HCT116 (cell line): Measurements from ENCODE around the gene KBTBD8. TPM values are rescaled to one million over a fixed set of nuclear protein-coding genes. Genes with fewer than 3 reads are reported as not detected.

Source experiments
- ATAC-seq: fragments of 200-7000 bp; cut with Tn5 transposase; 2 replicates; pipeline ENCODE4 v1.9.1; 2020; ENCODE audit warnings: mild to moderate bottlenecking, moderate library complexity
- BruUV-seq: library from RNA; stranded (reverse); fragments of 400-500 nt; replicated peaks from 2 replicates; lab custom pipeline; 2021; lab: Mats Ljungman, UMichigan
- CTCF ChIA-PET: fragments of 300-600 bp; sonication (Branson Sonifier 250); formaldehyde crosslinking; loops from one replicate; lab custom pipeline; 2021; ENCODE audit warnings: antibody characterized with exemption; lab: Charles Lee
- POLR2A ChIA-PET: fragments of 300-600, 350-600 bp; sonication (Branson Sonifier 250); formaldehyde crosslinking; loops from one replicate; lab custom pipeline; 2021; ENCODE audit warnings: antibody characterized with exemption; lab: Charles Lee
- RAD21 ChIA-PET, 2 experiments: fragments of 300-600 bp; sonication (Branson Sonifier 250); formaldehyde crosslinking; loops; one replicate each; lab custom pipeline; 2023; ENCODE audit warnings: low total read pairs in 2 of 2; ENCODE audit not compliant: uncharacterized antibody in 2 of 2, unreplicated experiment in 2 of 2, low non-redundant PET in 1 of 2; lab: Charles Lee
- DNase-seq: peaks from one replicate; pipeline ENCODE4 v3.0.0-alpha.2; 2010; ENCODE audit warnings: low read depth, low spot score
- H2AFZ ChIP-seq: fragments of 200-600 bp; shearing (Covaris generic), sonication (generic); 2 replicates; pipeline ENCODE4 v1.6.1; 2017; ENCODE audit warnings: low read depth, mixed run types, mixed read lengths, antibody characterized with exemption, low read length; ENCODE audit not compliant: poor library complexity, severe bottlenecking
- H3K27ac ChIP-seq: 2 replicates; pipeline ENCODE4 v1.5.1; 2012; ENCODE audit warnings: low read depth, low read length
- H3K27me3 ChIP-seq: fragments of 200-600 bp; sonication (generic); 2 replicates; pipeline ENCODE4 v1.6.1; 2016; ENCODE audit warnings: mixed run types, low read length, mixed read lengths; ENCODE audit not compliant: insufficient read depth
- H3K36me3 ChIP-seq, 2 experiments: fragments of 200-500 bp in 1 of 2; fragments of 200-600 bp in 1 of 2; sonication (Bioruptor generic) in 1 of 2; sonication (generic) in 1 of 2; 2 replicates each; pipeline versions ENCODE4 v1.5.1 to v1.6.1; 2014 to 2016; ENCODE audit warnings: low read length in 2 of 2, inconsistent platforms in 1 of 2, mixed read lengths in 1 of 2, mixed run types in 1 of 2; ENCODE audit not compliant: insufficient read depth in 2 of 2, control insufficient read depth in 1 of 2
- H3K4me1 ChIP-seq, 2 experiments: fragments of 200-600 bp in 1 of 2; sonication (generic) in 1 of 2; 2 replicates each; pipeline versions ENCODE4 v1.5.1 to v1.6.1; 2012 to 2017; ENCODE audit warnings: low read length in 2 of 2, inconsistent platforms in 1 of 2, mild to moderate bottlenecking in 1 of 2, mixed read lengths in 1 of 2, mixed run types in 1 of 2, moderate library complexity in 1 of 2; ENCODE audit not compliant: insufficient read depth in 2 of 2, control insufficient read depth in 1 of 2
- H3K4me2 ChIP-seq: fragments of 200-600 bp; sonication (generic); 2 replicates; pipeline ENCODE4 v1.6.1; 2017; ENCODE audit warnings: mixed run types, low read length, mixed read lengths
- H3K4me3 ChIP-seq, 2 experiments: fragments of 200-600 bp in 1 of 2; sonication (generic) in 1 of 2; replicated peaks in 1 of 2; 2 replicates each; pipeline ENCODE4 v1.5.1; 2011 to 2016; ENCODE audit warnings: low read length in 2 of 2, control low read depth in 1 of 2, low read depth in 1 of 2, mild to moderate bottlenecking in 1 of 2, mixed read lengths in 1 of 2, mixed run types in 1 of 2
- H3K79me2 ChIP-seq: fragments of 200-600 bp; sonication (generic); 2 replicates; pipeline ENCODE4 v1.6.1; 2017; ENCODE audit warnings: mild to moderate bottlenecking, mixed run types, low read length, moderate library complexity, mixed read lengths; ENCODE audit not compliant: insufficient read depth
- H3K9ac ChIP-seq: fragments of 200-600 bp; sonication (generic); 2 replicates; pipeline ENCODE4 v1.6.1; 2016; ENCODE audit warnings: low read length, mixed read lengths
- H3K9me2 ChIP-seq: fragments of 200-600 bp; sonication (generic), shearing (Covaris generic); 2 replicates; pipeline ENCODE4 v1.6.1; 2017; ENCODE audit warnings: mixed run types, mild to moderate bottlenecking, moderate library complexity; ENCODE audit not compliant: insufficient read depth
- H3K9me3 ChIP-seq, 2 experiments: fragments of 200-500 bp in 1 of 2; fragments of 200-600 bp in 1 of 2; sonication (Bioruptor generic) in 1 of 2; sonication (generic) in 1 of 2; 2 replicates each; pipeline ENCODE4 v1.6.1; 2014 to 2017; ENCODE audit warnings: low read length in 2 of 2, mixed read lengths in 2 of 2, inconsistent platforms in 1 of 2, low read depth in 1 of 2, mild to moderate bottlenecking in 1 of 2, mixed run types in 1 of 2, moderate library complexity in 1 of 2; ENCODE audit not compliant: control insufficient read depth in 1 of 2, insufficient read depth in 1 of 2
- H4K20me1 ChIP-seq: fragments of 200-600 bp; sonication (generic), shearing (Covaris generic); 2 replicates; pipeline ENCODE4 v1.6.1; 2017; ENCODE audit warnings: mixed run types, mild to moderate bottlenecking, moderate library complexity; ENCODE audit not compliant: insufficient read depth
- CTCF ChIP-seq, 3 experiments: fragments of 200-600 bp in 1 of 3; sonication (generic) in 1 of 3; IDR thresholded peaks in 2 of 3; conservative IDR thresholded peaks in 1 of 3; 2 replicates each; pipeline ENCODE4 v1.5.1; 2012 to 2017; ENCODE audit warnings: low read depth in 2 of 3, low read length in 2 of 3, antibody characterized with exemption in 1 of 3, borderline replicate concordance in 1 of 3, control low read depth in 1 of 3, mild to moderate bottlenecking in 1 of 3, mixed read lengths in 1 of 3, mixed run types in 1 of 3, moderate library complexity in 1 of 3; ENCODE audit not compliant: insufficient read depth in 1 of 3
- EZH2phosphoT487 ChIP-seq: fragments of 200-600 bp; IDR thresholded peaks from 2 replicates; pipeline ENCODE4 v1.6.1; 2018; ENCODE audit warnings: antibody characterized with exemption, borderline replicate concordance
- POLR2A ChIP-seq: IDR thresholded peaks from 2 replicates; pipeline ENCODE4 v1.7.0; 2011; ENCODE audit warnings: borderline replicate concordance; ENCODE audit not compliant: insufficient read depth, insufficient read length; ENCODE audit errors: extremely low read depth
- POLR2AphosphoS5 ChIP-seq: IDR thresholded peaks from 2 replicates; pipeline ENCODE4 v1.6.1; 2011; ENCODE audit warnings: mild to moderate bottlenecking, low read depth, low read length, moderate library complexity
- RAD21 ChIP-seq: IDR thresholded peaks from 2 replicates; pipeline ENCODE4 v1.6.1; 2012; ENCODE audit warnings: low read depth, mild to moderate bottlenecking
- SRF ChIP-seq: IDR thresholded peaks from 2 replicates; pipeline ENCODE4 v1.6.1; 2012; ENCODE audit warnings: low read depth
- intact Hi-C: fragments of 100-400 bp; cut with micrococcal nuclease; formaldehyde crosslinking; loops from 2 replicates; pipeline ENCODE4 v1.10.0; 2022
- total RNA-seq: library from RNA; stranded (reverse); gene quantifications from one replicate; pipeline ENCODE4 v1.2.1, GENCODE V29; 2021; ENCODE audit not compliant: unreplicated experiment
- TF ChIP-seq, protein P1 (sequence below): IDR thresholded peaks from 2 replicates; pipeline ENCODE4 v1.6.1; 2012
- TF ChIP-seq, protein P2 (sequence below): IDR thresholded peaks from 2 replicates; pipeline ENCODE4 v1.6.1; 2012; ENCODE audit warnings: low read depth

Gene KBTBD8
- total RNA-seq, 1 experiment from 2014 or later, result 1.4 TPM

DNA sequence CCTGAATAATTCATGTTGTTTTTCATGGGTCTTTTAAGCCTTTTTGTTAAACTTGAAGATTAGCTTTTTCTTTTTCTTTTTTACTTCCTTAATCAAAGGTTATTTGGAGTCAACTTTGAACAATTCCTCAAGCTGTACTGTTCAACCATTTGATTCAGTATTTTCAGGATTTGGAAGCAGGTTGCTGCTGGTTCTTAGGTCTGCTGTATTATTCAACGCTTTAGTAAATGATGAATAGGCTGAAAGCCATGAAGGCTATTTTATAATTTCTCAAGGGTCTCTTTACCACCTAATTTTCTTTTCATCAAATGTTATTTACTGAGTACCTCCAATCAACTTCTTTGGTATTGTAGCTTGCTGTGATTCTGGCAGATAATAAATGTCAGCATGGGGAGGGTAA is 45.8 kb upstream of the KBTBD8 start:
- intact Hi-C loops, result no loop called here
- H3K4me3 ChIP-seq, result no peak overlapping the region
- H3K4me1 ChIP-seq, result no peaks in the 10 kb centered on the region
- H4K20me1 ChIP-seq, result no peaks in the 10 kb centered on the region
- RAD21 ChIA-PET, result no interaction called here
- TF ChIP-seq POLR2A, result no peak
- TF ChIP-seq CTCF (IDR thresholded peaks at IDR 0.05 in 2 of 3, conservative IDR thresholded peaks at IDR 0.05 in 1 of 3; ENCODE audit: borderline replicate concordance in 1 of 3, insufficient read depth in 1 of 3, low read depth in 2 of 3, low read length in 2 of 3), result no peak
- TF ChIP-seq, protein P1, sequence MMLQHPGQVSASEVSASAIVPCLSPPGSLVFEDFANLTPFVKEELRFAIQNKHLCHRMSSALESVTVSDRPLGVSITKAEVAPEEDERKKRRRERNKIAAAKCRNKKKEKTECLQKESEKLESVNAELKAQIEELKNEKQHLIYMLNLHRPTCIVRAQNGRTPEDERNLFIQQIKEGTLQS, result no peak
- TF ChIP-seq, protein P2, sequence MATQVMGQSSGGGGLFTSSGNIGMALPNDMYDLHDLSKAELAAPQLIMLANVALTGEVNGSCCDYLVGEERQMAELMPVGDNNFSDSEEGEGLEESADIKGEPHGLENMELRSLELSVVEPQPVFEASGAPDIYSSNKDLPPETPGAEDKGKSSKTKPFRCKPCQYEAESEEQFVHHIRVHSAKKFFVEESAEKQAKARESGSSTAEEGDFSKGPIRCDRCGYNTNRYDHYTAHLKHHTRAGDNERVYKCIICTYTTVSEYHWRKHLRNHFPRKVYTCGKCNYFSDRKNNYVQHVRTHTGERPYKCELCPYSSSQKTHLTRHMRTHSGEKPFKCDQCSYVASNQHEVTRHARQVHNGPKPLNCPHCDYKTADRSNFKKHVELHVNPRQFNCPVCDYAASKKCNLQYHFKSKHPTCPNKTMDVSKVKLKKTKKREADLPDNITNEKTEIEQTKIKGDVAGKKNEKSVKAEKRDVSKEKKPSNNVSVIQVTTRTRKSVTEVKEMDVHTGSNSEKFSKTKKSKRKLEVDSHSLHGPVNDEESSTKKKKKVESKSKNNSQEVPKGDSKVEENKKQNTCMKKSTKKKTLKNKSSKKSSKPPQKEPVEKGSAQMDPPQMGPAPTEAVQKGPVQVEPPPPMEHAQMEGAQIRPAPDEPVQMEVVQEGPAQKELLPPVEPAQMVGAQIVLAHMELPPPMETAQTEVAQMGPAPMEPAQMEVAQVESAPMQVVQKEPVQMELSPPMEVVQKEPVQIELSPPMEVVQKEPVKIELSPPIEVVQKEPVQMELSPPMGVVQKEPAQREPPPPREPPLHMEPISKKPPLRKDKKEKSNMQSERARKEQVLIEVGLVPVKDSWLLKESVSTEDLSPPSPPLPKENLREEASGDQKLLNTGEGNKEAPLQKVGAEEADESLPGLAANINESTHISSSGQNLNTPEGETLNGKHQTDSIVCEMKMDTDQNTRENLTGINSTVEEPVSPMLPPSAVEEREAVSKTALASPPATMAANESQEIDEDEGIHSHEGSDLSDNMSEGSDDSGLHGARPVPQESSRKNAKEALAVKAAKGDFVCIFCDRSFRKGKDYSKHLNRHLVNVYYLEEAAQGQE, result no peak
- TF ChIP-seq SRF, result no peak
- no peak for TF ChIP-seq POLR2AphosphoS5
- TF ChIP-seq EZH2phosphoT487, result no peak
- no peak for TF ChIP-seq RAD21
- TF ChIP-seq, all 23 proteins: peak for 0
- H3K9me2 ChIP-seq, result no peaks in the 10 kb centered on the region
- BruUV-seq, result no TSS peak
- H3K9me3 ChIP-seq, result no peaks in the 10 kb centered on the region
- peaks cover 90% of the 10 kb centered on the region for H3K27me3 ChIP-seq
- H3K36me3 ChIP-seq, result no peaks in the 10 kb centered on the region
- POLR2A ChIA-PET, result no interaction called here
- no peak for ATAC-seq
- CTCF ChIA-PET, result no interaction called here
- no peak for DNase-seq
- H3K4me2 ChIP-seq, result no peak overlapping the region
- no peaks in the 10 kb centered on the region for H3K79me2 ChIP-seq
- H2AFZ ChIP-seq, result no peak overlapping the region
- H3K9ac ChIP-seq, result no peak overlapping the region
- H3K27ac ChIP-seq, result no peak overlapping the region
